Tibial nerve (tissue), 4 donors: ENCODE results near the gene ZFYVE1.

Source experiments
- EP300 ChIP-seq, 2 donors: sonication (generic); formaldehyde crosslinking; IDR thresholded peaks; one replicate each; pipeline ENCODE4 v1.6.1; 2017; ENCODE audit warnings: antibody characterized with exemption in 2 of 2, mild to moderate bottlenecking in 1 of 2
- POLR2A ChIP-seq, 2 donors: fragments of 450-650 bp; IDR thresholded peaks; one replicate each; pipeline ENCODE4 v1.6.1; 2017; ENCODE audit warnings: antibody characterized with exemption in 2 of 2, mild to moderate bottlenecking in 2 of 2, moderate library complexity in 2 of 2
- TF ChIP-seq, protein P1 (sequence below), 5 experiments: fragments of 200-600 bp in 3 of 5; fragments of 450-650 bp in 2 of 5; sonication (generic) in 3 of 5; IDR thresholded peaks; one replicate each; pipeline ENCODE4 v1.5.1; 2016 to 2019; ENCODE audit warnings: antibody characterized with exemption in 5 of 5, mild to moderate bottlenecking in 3 of 5, moderate library complexity in 2 of 5

- TF ChIP-seq, protein P1, sequence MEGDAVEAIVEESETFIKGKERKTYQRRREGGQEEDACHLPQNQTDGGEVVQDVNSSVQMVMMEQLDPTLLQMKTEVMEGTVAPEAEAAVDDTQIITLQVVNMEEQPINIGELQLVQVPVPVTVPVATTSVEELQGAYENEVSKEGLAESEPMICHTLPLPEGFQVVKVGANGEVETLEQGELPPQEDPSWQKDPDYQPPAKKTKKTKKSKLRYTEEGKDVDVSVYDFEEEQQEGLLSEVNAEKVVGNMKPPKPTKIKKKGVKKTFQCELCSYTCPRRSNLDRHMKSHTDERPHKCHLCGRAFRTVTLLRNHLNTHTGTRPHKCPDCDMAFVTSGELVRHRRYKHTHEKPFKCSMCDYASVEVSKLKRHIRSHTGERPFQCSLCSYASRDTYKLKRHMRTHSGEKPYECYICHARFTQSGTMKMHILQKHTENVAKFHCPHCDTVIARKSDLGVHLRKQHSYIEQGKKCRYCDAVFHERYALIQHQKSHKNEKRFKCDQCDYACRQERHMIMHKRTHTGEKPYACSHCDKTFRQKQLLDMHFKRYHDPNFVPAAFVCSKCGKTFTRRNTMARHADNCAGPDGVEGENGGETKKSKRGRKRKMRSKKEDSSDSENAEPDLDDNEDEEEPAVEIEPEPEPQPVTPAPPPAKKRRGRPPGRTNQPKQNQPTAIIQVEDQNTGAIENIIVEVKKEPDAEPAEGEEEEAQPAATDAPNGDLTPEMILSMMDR (IDR thresholded peaks at IDR 0.05), result no peak
- no peak for TF ChIP-seq POLR2A (IDR thresholded peaks at IDR 0.05)
- no peak for TF ChIP-seq EP300 (IDR thresholded peaks at IDR 0.05)
Observed at GRCh38 chr14:73025544-73025943, 1.4 kb downstream of the ZFYVE1 start.
